Measurements from ENCODE around the gene TXNDC17.

- TF ChIP-seq POLR2A (IDR thresholded peaks at IDR 0.05; ENCODE audit: low read length) (no peak), GATA1 (IDR thresholded peaks at IDR 0.05; ENCODE audit: low read depth, low read length) (no peak)
Observed at GRCh38 chr17:6657633-6658287, 16.9 kb downstream of the TXNDC17 start.
